NCI-H69 (cell line): ENCODE results near the gene ATP5IF1.

Experiments used
- DNase-seq: peaks from one replicate; lab custom pipeline; 2025; lab: John Stamatoyannopoulos, UW

The ATP5IF1 gene

DNA sequence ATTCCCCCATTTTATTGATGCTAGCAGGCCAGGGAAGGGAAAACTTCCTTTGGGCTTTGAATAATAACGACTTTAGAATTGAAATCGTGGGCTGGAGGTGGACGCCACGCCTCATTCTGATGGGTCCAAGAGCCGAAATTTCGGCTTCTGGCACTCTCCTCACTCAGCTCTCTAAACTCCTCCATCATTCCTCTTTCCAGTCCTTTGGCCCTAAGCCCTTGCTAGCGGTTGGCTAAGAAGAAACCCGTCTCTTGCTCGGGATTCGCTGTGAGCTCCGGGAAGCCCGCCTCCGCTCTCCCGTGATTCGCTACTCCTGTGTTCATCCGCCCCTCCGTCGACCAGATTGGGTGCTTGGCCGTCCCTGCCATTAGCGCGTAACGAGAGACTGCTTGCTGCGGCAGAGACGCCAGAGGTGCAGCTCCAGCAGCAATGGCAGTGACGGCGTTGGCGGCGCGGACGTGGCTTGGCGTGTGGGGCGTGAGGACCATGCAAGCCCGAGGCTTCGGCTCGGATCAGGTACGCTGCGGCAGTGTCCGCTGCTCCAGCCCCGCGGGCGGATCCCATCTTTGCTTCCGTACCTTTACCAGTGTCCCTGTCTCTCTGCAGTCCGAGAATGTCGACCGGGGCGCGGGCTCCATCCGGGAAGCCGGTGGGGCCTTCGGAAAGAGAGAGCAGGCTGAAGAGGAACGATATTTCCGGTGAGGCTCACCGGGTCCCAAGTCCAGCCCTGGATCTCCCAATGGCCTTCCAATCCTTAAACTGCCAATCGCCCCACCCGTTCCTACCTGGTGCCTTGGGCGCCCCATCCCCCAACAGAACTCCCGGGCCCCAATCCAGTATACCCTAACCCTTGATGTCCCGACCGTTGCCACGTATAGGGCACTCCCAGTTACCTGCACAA is at the start of gene ATP5IF1:
Gene ATP5IF1, plus strand, starts transcription at position 370 of the 901 bp plus-strand sequence. Its CDS starts 60 bp downstream, at position 430.
- peak; percentile 97 for DNase-seq

DNA sequence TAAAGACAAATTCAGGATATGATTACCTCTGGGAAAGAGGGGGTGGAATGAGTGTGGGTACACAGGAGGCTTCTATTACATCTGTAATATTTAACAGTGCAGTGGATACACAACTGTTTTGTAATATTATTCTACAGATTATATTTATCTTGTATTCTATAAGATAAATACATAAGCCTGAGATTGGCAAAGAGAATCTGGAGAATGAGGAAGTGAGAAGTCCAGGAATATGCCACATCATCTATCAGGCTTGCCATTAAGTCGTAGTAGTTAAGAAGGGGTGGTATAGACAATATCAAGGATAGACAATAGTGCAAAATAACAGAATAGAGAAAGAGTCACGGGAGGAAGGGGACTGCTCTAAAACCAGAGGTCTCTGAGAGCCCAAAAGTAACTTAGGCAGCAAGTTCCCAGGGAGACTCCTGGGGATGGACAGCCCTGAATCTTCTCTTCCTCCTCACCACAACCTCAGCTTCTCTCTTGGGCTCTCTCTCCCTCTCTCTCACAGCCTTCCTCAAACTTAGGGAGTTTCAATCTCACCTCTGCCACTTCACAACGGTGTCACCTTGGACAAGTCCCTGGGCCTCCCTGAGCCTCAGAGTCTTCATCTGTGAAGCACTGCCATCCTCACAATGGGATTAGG is 45.5 kb upstream of the ATP5IF1 start:
- no peak for DNase-seq

DNA sequence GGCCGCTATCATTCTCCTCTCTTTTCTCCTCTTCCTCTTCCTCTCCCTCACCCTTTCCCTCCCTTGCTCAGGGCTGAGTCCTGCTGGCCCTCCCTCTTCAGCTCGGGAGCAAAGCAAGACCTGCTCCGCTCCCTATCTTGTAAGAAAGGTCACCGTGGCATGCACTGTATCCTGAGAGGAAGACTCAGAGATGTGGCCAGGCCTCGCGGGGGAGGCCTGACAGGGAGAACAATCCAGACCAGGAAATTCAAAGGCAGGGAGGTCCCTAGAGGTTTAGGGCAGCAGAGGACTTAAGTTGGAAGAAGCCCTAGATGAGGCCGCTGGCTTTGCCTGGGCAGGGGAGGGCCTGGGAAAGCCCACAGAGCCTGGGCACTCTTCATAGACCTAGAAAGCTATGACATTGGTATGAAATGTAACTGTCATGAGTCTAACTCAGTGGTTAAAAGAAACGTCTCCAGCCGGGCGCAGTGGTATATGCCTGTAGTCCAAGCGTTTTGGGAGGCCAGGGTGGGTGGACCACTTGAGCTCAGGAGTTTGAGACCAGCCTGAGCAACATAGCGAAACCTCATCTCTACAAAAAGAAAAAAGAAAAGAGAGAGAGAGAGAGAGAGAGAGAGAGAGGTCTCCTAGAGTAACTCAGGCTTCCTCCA is 44.8 kb upstream of the ATP5IF1 start:
- no peak for DNase-seq

DNA sequence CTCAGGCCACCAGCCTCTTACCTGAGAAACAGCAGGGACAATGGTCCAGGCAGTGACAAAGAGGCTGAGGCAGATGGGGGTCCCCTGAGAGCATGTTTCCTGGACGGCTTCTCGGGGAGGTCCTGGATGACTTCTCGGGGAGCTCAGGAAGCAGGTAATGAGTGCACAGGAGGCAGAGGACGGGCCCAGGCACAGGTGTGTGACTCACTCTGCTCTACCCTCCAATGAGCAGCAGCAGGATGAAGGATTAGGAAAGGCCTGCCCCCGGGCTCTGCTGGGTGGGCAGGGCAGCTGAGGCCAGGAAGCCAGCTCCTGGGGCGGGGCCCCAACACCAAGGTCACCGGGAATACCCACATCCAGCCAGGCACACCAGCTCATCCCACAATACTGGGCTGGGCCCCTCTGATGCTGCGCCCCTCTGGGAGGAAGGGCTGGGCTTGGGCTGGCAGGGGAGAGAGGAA is 42.2 kb upstream of the ATP5IF1 start:
- no peak for DNase-seq

DNA sequence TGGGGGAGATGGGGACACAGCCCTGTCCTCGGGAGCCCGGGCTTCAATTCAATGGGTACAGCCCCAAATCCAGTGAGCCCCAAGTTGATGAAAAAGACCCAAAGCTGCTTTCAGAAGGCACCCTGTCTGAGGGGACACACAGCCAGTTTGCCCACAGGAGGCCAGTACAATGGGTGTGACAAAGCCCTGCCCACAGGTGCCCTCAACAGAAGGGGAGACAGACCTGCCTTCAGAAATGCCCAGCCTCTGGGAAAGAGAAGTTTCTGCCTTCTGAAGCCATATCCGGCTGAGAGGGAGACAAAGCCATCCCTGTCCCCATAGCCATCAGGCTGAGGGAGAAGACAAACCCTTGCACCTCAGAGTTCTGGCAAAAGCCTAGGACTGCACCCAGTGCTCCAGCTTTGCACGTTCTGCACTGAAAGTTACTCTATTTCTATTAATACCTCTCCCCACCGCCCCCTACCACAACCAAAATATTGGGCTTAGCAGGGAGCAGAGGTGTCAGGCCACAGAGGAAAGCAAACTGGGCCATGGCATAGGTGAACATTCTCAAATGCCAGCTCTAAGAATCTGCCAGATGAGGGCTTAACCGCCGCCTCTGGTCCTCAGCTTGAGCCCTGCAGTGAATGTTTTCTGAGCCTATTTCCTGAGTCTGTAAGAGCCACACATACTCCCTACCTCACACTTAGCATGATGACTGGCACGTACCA is 41.4 kb upstream of the ATP5IF1 start:
- no peak for DNase-seq

DNA sequence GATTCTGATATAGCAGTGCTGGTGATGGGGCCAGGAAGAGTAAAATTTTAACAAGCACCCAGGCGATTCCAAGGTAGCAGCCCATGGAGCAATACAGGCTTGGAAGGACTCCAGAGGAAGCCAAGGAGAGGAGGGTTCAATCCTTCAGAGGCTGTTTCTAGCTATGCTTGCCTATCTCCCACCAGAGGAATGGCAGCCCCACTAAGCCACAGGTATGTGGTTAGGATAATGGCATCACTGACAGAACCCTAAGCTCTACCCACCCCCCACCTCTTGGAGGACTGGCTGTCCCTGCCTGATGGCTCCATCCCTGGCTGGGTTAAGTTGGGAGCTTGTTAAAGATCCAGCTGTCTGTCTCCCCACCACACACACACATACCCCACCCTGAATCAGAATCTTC is 40.1 kb upstream of the ATP5IF1 start:
- no peak for DNase-seq

DNA sequence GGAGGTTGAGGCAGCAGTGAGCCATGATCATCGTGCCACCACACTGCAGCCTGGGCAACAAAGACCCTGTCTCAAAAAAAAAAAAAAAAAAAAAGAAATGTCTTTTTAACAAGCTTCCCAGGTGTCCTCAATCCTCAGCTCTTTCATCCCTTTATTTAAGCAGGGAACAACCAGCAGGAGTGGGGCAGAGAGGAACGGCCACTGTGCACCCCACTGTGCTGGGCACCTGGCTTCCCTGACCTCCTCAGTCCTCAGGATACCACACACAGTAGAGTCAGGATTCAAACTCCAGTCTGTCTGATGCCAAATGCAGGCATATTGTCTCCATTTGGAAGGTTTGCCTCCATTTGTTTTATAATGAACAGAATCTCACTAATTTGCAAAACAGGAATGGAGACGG is 39.6 kb upstream of the ATP5IF1 start:
- no peak for DNase-seq

DNA sequence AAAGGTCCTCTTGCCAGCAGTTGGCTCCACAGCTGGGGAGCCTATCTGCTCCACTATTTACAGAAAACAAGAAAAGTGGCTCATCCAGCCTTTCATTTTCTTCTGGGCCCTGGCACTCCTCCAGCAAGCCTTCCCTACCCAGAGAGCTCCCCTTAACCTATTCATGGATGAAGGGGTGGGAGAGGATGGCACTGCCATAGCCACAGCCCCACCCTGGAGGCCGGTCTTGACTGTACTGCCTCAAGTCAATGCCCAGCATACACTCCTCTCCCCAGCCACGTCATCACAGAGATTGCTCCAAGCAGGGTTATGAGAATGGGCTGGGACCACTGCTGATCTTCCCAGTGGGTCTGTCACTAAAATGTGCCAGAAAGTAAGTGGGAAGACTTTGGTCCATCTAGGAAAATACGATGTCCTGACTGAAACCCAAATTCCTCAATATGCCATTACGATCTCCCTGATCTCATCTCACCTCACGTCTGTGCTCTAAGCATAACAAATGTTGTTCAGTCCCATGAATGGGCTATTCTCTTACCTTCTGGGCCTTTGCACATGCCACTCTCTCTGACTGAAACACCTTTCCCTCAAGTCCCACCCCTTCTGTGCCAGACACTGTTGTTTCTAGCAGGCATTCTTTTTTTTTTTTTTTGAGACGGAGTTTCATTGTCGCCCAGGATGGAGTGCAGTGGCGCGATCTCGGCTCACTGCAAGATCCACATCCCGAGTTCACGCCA is 38.1 kb upstream of the ATP5IF1 start:
- no peak for DNase-seq

DNA sequence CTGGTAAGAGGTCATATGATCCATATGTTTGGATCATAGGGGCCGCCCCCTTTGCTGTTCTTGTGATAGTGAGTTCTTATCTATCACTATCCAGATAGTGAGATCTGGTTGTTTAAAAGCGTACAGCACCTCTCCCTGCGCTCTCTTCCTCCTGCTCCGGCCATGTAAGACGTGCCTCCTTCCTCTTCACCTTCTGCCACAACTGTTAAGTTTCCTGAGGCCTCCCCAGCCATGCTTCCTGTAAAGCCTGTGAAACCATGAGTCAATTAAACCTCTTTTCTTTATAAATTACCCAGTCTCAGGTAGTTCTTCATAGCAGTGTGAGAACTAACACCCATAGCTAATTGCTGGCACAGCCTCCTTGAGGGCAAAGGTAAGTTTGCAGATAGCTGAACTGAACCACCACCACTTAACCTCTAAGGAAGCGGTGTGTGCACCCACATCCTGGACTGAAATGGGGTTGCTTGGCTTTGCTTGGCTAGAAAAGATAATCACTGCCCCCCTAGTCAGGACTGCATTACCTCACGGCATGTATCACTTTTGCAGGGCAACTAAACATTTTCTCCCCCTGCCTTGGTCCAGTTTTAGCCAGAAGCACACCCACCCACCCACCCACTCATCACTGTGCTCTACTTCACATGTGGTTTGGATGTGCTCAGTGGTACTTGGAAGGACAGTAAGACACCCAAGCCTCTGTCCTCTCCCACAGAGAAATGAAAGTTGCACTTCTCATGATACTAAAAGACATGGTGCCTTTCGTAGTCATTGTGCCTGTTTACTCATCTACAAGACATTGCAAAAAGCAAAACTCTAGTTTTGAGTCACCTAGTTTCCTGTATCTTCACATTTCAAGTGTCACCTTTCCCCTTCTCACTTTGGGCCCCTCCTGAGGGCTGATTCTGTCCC is 36.3 kb upstream of the ATP5IF1 start:
- DNase-seq: no peak

DNA sequence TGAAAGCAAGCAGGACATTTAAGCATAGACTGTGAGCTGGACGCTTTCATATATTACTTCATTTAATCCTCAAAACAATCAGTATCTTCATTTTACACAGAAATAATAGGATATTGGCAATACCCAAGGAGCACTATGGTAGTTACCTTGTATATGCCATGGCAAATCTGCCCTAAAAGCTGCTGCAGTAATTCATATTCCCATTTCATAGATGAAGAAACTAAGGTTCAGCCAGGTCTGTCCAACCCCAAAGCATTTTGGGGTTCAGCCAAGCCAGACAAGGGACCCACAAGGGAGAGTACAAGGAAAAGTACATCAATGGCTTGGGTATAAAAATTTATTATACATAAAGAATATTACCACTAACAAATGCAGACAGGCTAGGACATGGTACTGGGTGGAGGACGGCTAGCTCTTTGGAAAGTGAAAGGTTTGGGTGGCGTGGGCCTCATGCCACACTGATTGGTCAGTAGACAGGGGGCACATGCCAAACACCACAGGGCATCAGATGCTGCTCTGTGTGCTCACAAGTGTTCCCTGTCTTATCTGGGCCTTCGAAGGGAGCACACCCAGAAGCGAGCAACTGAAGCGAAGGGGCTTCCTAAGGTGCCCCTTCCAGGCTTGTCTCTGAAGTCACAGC is 35.6 kb upstream of the ATP5IF1 start:
- DNase-seq: no peak

DNA sequence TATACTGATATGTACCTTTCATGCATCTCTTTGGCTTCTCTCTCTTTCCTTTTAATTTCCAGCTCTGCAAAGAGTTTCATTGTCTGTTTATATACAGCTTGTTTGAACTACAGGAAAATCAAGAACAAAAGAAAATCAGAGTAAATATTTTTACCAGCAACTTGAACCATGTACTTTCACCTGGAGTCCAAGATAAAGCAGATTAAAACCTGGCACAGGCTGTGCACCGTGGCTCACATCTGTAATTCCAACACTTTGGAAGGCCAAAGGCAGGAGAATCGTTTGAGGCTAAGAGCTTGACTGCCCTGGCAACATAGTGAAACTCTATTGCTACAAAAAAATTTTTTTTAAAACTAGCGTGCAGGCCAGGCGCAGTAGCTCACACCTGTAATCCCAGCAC is 30.7 kb upstream of the ATP5IF1 start:
- DNase-seq: no peak

DNA sequence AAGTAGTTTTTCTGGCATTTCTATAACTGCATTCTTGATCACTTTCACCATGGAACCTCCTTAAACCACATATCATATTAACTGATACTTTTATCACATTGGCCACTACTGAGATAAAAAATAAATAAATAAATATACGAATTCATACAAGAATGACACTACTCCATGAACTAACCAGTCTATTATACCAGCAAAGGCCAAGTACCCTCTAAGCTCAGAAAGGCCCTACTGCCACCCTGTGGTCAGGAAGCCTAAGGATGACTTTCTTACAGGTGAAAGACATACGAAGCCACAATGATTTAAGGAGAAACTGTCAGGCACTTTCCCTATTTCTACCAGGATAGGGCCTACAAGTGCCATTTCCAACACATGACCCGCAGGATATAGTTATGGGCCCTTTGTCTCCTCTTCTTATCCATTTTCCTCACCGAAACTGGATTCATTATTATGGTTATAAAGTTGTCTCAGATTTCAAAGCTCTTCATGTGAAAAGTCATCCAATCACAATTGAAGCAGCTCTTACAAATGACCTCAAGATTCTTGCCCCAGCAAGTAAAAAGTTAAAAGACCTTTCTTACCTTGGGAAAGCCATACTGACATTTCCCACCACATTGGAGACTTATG is 27.0 kb upstream of the ATP5IF1 start:
- peak; percentile 23 for DNase-seq

DNA sequence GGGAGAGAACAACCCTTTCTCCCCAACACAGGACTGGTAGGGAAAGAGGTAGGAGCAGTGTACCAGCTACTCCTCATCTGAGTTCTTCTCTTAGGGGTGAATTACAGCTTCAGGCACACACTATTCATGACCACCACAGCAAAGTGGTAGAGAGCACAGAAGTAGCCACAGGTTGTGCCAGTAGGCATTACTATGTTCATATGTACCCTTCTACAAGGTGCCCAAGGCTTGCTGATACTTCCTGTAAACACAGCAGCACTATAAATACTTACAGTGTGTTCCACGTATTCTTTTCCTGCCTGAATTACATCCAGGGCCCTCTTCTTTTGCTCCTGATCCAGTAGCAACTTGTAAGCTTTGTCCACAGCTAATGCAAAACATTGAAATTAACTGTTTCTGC is 26.2 kb upstream of the ATP5IF1 start:
- no peak for DNase-seq

DNA sequence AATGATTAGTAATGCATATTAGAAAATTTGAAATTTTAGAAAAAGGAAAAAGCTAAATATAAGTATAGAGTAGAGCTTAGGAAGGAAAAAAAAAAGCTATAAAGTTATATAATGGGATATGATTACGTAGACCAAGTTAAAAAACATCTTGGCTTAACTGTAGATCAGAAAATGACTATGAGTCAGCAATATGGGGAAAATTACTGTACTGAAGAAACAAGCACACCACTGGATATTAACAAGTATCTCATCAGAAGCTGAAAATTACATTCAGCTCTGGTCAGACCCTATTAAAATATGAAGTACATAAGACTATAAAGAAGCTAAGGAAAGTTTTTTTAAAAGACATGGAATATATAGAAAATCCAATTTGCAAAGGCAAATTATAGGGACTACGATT is 22.6 kb upstream of the ATP5IF1 start:
- no peak for DNase-seq

DNA sequence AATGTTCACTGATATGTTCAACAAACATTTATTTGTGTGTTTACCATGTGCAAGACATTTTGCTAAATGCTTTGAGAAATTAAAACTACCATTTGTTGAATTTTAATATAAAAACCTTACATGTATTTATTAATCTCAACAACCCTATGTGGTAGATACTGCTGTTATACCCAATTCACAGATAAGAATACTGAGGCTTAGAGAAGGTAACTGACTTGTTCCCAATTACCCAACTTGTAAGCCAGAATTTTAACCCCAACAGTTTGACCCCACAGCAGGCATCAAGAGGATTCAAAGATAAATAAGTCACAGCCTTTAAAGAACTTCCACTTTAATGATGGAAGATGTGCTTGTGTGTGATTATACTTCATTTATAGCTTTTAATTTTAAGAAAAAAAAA is 6.8 kb upstream of the ATP5IF1 start:
- DNase-seq: no peak

DNA sequence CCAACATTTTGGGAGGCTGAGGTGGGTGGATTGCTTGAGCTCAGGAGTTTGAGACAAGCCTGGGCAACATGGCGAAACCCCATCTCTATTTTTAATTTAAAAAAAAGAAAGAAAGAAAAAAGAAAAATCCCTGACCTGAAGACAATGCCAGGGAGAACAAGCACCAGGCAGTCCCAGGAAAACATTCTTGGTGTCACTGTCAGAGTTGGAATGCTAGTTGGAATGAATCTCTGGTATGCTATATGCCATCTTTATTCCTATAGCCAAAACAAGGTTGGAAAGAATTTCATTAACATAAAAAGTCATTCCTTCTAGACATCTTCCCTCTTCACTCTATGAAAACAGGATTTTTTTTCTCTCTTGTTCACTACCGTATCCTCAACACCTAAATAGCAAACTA is 5.9 kb upstream of the ATP5IF1 start:
- no peak for DNase-seq

DNA sequence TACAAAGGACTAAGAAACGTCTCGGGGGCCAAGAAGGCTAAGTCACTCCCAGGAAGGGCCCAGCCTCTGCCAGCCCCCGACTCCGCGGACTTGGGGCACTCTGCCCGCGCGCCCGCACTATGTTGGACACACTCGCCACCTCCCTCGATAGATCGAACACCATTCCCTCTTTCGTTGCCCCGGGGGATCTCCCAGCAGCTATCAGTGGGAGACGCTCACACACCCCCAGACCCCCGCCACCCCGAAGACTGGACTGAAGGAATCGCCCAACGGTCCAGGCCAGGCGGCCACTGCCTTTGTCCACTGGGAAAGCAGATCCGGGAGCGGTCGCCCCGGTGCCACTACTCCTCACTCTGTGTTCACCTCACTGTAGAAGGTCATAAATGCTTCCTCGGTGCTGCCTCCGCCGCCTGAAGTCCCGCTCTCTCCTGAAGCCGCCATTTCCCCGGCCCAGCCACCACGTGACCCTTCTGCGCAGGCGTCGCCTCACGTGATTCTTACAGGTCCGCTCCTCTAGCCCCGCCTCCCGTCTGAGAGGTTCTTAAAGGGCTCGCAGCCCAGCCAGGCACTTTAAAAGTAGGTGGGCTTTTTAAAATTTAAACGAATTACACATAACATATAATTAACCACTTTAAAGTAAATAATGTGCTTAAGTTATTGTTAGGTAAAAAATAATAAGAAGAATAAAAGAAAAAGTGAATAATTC is 3.2 kb upstream of the ATP5IF1 start, which contains the start of gene DNAJC8:
Gene DNAJC8, minus strand, starts transcription at position 472 of the 706 bp plus-strand sequence. Its CDS starts 31 bp downstream, at position 441.
- DNase-seq: peak; percentile 92

DNA sequence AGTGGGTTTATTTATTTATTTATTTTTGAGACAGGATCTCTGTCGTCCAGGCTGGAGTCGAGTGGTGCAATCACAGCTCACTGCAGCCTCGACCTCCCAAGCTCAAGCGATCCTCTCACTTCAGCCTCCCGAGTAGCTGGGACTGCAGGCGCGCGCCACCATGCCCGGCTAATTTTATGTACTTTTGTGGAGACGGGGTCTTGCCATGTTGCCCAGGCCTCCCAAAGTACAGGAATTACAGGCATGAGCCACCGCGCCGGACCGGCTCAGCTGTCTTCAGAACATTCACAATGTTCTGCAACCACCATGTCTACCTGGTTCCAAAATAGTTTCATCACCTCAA is 2.7 kb upstream of the ATP5IF1 start:
- DNase-seq: no peak
